Measurements from ENCODE around the gene MRPL52. TPM values are rescaled to one million over a fixed set of nuclear protein-coding genes. Genes with fewer than 3 reads are reported as not detected.

The MRPL52 gene
- total RNA-seq, 1 experiment from 2014 or later = 110 TPM

- H3K9me3 Mint-ChIP-seq (ENCODE audit: low read depth, unreplicated experiment) = no peaks in the 10 kb centered on the region
- H3K27me3 Mint-ChIP-seq (ENCODE audit: unreplicated experiment) = peaks cover 12% of the 10 kb centered on the region
- no peaks in the 10 kb centered on the region for H3K36me3 Mint-ChIP-seq (ENCODE audit: insufficient read depth, unreplicated experiment)
- TF ChIP-seq CTCF (IDR thresholded peaks at IDR 0.05; ENCODE audit: unreplicated experiment) = no peak
- CTCF ChIA-PET = no interaction called here
- H3K4me3 Mint-ChIP-seq (ENCODE audit: low read depth, unreplicated experiment) = no peak overlapping the region
- intact Hi-C loops (cut with micrococcal nuclease; ENCODE audit: unreplicated experiment) = no loop called here
- BruUV-seq (replicated peaks) = no TSS peak
- H3K27ac Mint-ChIP-seq (ENCODE audit: unreplicated experiment) = no peak overlapping the region
- peaks cover 8% of the 10 kb centered on the region for H3K4me1 Mint-ChIP-seq (ENCODE audit: low read depth, unreplicated experiment)
- no peak for DNase-seq
These were observed 13.6 kb downstream of the MRPL52 start for GRCh38 chr14:22843123-22843925.

- no TSS peak for BruUV-seq (replicated peaks)
- H3K9me3 Mint-ChIP-seq (ENCODE audit: low read depth, unreplicated experiment) = no peaks in the 10 kb centered on the region
- DNase-seq = no peak
- H3K27ac Mint-ChIP-seq (ENCODE audit: unreplicated experiment) = no peak overlapping the region
- H3K4me1 Mint-ChIP-seq (ENCODE audit: low read depth, unreplicated experiment) = no peaks in the 10 kb centered on the region
- no peak for TF ChIP-seq CTCF (IDR thresholded peaks at IDR 0.05; ENCODE audit: unreplicated experiment)
- intact Hi-C loops (cut with micrococcal nuclease; ENCODE audit: unreplicated experiment) = no loop called here
- no peaks in the 10 kb centered on the region for H3K36me3 Mint-ChIP-seq (ENCODE audit: insufficient read depth, unreplicated experiment)
- peaks cover under 1% of the 10 kb centered on the region for H3K27me3 Mint-ChIP-seq (ENCODE audit: unreplicated experiment)
- no peak overlapping the region for H3K4me3 Mint-ChIP-seq (ENCODE audit: low read depth, unreplicated experiment)
- CTCF ChIA-PET = no interaction called here
These were observed 14.8 kb downstream of the MRPL52 start for GRCh38 chr14:22844221-22845102.

GRCh38 chr14:22845103-22845394 is 15.4 kb downstream of the MRPL52 start:
- no peaks in the 10 kb centered on the region for H3K4me1 Mint-ChIP-seq (ENCODE audit: low read depth, unreplicated experiment)
- no peaks in the 10 kb centered on the region for H3K36me3 Mint-ChIP-seq (ENCODE audit: insufficient read depth, unreplicated experiment)
- no TSS peak for BruUV-seq (replicated peaks)
- no peaks in the 10 kb centered on the region for H3K9me3 Mint-ChIP-seq (ENCODE audit: low read depth, unreplicated experiment)
- DNase-seq = no peak
- H3K27me3 Mint-ChIP-seq (ENCODE audit: unreplicated experiment) = no peaks in the 10 kb centered on the region
- CTCF ChIA-PET = no interaction called here
- no peak for TF ChIP-seq CTCF (IDR thresholded peaks at IDR 0.05; ENCODE audit: unreplicated experiment)
- H3K4me3 Mint-ChIP-seq (ENCODE audit: low read depth, unreplicated experiment) = no peak overlapping the region
- intact Hi-C loops (cut with micrococcal nuclease; ENCODE audit: unreplicated experiment) = no loop called here
- no peak overlapping the region for H3K27ac Mint-ChIP-seq (ENCODE audit: unreplicated experiment)

- CTCF ChIA-PET = no interaction called here
- Mint-ChIP-seq H3K4me1 (ENCODE audit: low read depth, unreplicated experiment) (no peaks in the 10 kb centered on the region), H3K9me3 (ENCODE audit: low read depth, unreplicated experiment) (no peaks in the 10 kb centered on the region), H3K4me3 (ENCODE audit: low read depth, unreplicated experiment) (no peak overlapping the region), H3K27me3 (ENCODE audit: unreplicated experiment) (no peaks in the 10 kb centered on the region), H3K36me3 (ENCODE audit: insufficient read depth, unreplicated experiment) (no peaks in the 10 kb centered on the region), H3K27ac (ENCODE audit: unreplicated experiment) (no peak overlapping the region)
- DNase-seq = no peak
- BruUV-seq (replicated peaks) = no TSS peak
- intact Hi-C loops (cut with micrococcal nuclease; ENCODE audit: unreplicated experiment) = no loop called here
- TF ChIP-seq CTCF (IDR thresholded peaks at IDR 0.05; ENCODE audit: unreplicated experiment) = no peak
These were observed 16.3 kb downstream of the MRPL52 start for GRCh38 chr14:22845821-22846625.
